Upper lobe of left lung (tissue), 6 donors: ENCODE data around the gene SCARB2. TPM values are rescaled to one million over a fixed set of nuclear protein-coding genes. Genes with fewer than 3 reads are reported as not detected.

Experiments
- ATAC-seq, 2 donors: fragments of 200-7000 bp; cut with Tn5 transposase; one replicate each; pipeline ENCODE4 v1.9.1; 2022; ENCODE audit warnings: mild to moderate bottlenecking in 2 of 2, moderate library complexity in 2 of 2; ENCODE audit not compliant: low FRiP score in 2 of 2
- DNase-seq, 2 donors: peaks; one replicate each; pipeline ENCODE4 v3.0.0-alpha.2; 2019 to 2020
- H3K27ac ChIP-seq, 4 donors: fragments of 200-600 bp; sonication (generic); one replicate each; pipeline ENCODE4 v1.5.1; 2016 to 2019
- H3K27me3 ChIP-seq, 4 donors: fragments of 200-600 bp; sonication (generic); one replicate each; pipeline ENCODE4 v1.5.1; 2017 to 2019
- H3K36me3 ChIP-seq, 4 donors: fragments of 200-600 bp; sonication (generic); one replicate each; pipeline ENCODE4 v1.5.1; 2016 to 2019
- H3K4me1 ChIP-seq, 4 donors: fragments of 200-600 bp; sonication (generic); one replicate each; pipeline ENCODE4 v1.5.1; 2018 to 2019
- H3K4me3 ChIP-seq, 4 donors: fragments of 200-600 bp; sonication (generic); one replicate each; pipeline ENCODE4 v1.5.1; 2017 to 2019; ENCODE audit warnings: mild to moderate bottlenecking in 2 of 4, moderate library complexity in 1 of 4
- H3K9me3 ChIP-seq, 4 donors: fragments of 200-600 bp; sonication (generic); one replicate each; pipeline ENCODE4 v1.5.1; 2018 to 2019
- EP300 ChIP-seq, 4 donors: sonication (generic); formaldehyde crosslinking; IDR thresholded peaks; one replicate each; pipeline ENCODE4 v1.5.1; 2017; ENCODE audit warnings: antibody characterized with exemption in 4 of 4, control low read depth in 2 of 4
- POLR2A ChIP-seq, 4 donors: fragments of 450-650 bp; IDR thresholded peaks; one replicate each; pipeline ENCODE4 v1.5.1; 2016 to 2017; ENCODE audit warnings: antibody characterized with exemption in 4 of 4, mild to moderate bottlenecking in 2 of 4
- POLR2AphosphoS5 ChIP-seq, 2 donors: sonication (generic); formaldehyde crosslinking; IDR thresholded peaks; one replicate each; pipeline ENCODE4 v1.5.1; 2017; ENCODE audit warnings: antibody characterized with exemption in 2 of 2
- WGBS, 2 donors: methylation state at CpG; one replicate each; pipeline ENCODE4 v1.1.5; 2017 to 2018; 5-methylcytosine and 5-hydroxymethylcytosine counted together
- total RNA-seq, 6 donors: library from RNA; depleted of rRNA in 4 of 6; stranded (reverse); fragments of >200 nt in 4 of 6; gene quantifications; one replicate each; pipeline versions ENCODE4 v1.1.0 to v1.2.1, GENCODE V29; 2016 to 2021
- TF ChIP-seq, protein P1 (sequence below), 6 experiments: fragments of 450-650 bp in 4 of 6; fragments of 200-600 bp in 2 of 6; sonication (generic) in 2 of 6; IDR thresholded peaks; one replicate each; pipeline ENCODE4 v1.5.1; 2016 to 2019; ENCODE audit warnings: antibody characterized with exemption in 6 of 6
- donor health status: DM: no; HTN: no; CAD: no; lungs with moderate emphysema.
- donor health status: DM: no; HTN: yes; CAD: no; lungs with severe emphysema.

Gene SCARB2
- total RNA-seq, 6 donors from 2014 or later = 103 to 190 (median 174) TPM

DNA sequence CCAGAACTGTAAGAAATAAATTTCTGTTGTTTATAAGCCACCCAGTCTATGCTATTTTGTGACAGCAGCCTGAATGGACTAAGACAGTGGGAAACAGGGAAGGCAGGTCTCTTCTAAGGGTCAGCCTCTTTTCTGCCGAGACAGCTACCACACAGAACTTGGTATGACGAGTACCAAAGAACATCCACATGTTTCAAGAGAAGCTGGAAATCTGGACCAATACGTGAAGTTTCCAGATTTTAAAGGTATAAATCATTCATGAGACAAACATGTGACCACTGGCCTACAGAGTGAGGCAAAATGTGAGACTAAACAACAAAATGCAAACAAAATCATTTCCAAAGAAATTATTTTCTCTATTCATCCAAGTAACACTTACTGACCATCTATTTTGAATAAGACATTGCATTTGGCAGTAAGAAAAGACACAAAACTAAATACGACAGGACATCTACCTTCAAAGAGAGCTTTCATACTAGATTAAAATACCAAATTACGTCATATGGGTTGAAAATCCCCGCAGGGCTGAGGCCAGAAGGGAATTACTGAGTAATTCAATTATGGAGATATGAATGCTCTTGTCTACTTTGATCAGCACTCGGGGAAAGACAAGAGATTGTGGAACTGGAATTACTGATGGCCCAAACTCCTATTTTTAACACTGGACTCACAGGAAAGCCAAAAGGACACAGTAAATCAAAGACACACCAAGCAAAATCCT is 7.2 kb downstream of the SCARB2 start:
- TF ChIP-seq POLR2AphosphoS5 (IDR thresholded peaks at IDR 0.05) (no peak), POLR2A (IDR thresholded peaks at IDR 0.05) (no peak), EP300 (IDR thresholded peaks at IDR 0.05) (no peak)
- TF ChIP-seq, protein P1, sequence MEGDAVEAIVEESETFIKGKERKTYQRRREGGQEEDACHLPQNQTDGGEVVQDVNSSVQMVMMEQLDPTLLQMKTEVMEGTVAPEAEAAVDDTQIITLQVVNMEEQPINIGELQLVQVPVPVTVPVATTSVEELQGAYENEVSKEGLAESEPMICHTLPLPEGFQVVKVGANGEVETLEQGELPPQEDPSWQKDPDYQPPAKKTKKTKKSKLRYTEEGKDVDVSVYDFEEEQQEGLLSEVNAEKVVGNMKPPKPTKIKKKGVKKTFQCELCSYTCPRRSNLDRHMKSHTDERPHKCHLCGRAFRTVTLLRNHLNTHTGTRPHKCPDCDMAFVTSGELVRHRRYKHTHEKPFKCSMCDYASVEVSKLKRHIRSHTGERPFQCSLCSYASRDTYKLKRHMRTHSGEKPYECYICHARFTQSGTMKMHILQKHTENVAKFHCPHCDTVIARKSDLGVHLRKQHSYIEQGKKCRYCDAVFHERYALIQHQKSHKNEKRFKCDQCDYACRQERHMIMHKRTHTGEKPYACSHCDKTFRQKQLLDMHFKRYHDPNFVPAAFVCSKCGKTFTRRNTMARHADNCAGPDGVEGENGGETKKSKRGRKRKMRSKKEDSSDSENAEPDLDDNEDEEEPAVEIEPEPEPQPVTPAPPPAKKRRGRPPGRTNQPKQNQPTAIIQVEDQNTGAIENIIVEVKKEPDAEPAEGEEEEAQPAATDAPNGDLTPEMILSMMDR (IDR thresholded peaks at IDR 0.05) = no peak
- no peaks in the 10 kb centered on the region for H3K27me3 ChIP-seq
- H3K4me3 ChIP-seq = no peak overlapping the region
- peaks cover 72 to 86% (median 77%) of the 10 kb centered on the region in 4 donors for H3K4me1 ChIP-seq
- H3K9me3 ChIP-seq = no peaks in the 10 kb centered on the region
- 75% methylated on average over 7 of the region's 7 CpGs for WGBS, 2 donors
- ATAC-seq (no peak), DNase-seq (no peak)
- peak overlapping the region; percentile 31 to 99 (median 67) for H3K27ac ChIP-seq
- H3K36me3 ChIP-seq = no peaks in the 10 kb centered on the region

DNA sequence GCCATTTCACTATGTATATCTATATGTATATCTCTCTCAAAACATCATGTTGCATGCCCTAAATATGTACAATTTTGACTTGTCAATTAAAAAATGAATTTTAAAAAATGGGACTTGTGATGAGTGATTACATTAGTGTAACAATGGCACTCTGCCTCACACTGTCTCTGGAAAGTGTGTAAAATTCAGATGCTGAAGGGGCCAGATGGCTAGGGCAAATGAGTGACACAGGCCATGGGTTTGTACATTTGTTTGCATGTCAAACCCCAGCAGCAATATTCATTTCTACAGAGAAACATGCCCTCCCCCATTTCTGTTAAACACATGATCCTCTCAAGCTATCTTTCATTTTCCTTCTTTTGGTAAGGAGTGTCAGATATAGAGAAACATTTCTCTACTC is 8.1 kb downstream of the SCARB2 start:
- Histone ChIP-seq H3K36me3 (no peaks in the 10 kb centered on the region), H3K4me3 (no peak overlapping the region), H3K27me3 (no peaks in the 10 kb centered on the region), H3K4me1 (peaks cover 72 to 86% (median 77%) of the 10 kb centered on the region in 4 donors), H3K9me3 (no peaks in the 10 kb centered on the region), H3K27ac (peak overlapping the region in 3 of 4 donors; percentile 31 to 99 (median 97))
- ATAC-seq (no peak), DNase-seq (no peak)
- no peak for TF ChIP-seq POLR2A (IDR thresholded peaks at IDR 0.05)
- TF ChIP-seq, protein P1 (IDR thresholded peaks at IDR 0.05) = no peak
- no peak for TF ChIP-seq POLR2AphosphoS5 (IDR thresholded peaks at IDR 0.05)
- TF ChIP-seq EP300 (IDR thresholded peaks at IDR 0.05) = no peak

DNA sequence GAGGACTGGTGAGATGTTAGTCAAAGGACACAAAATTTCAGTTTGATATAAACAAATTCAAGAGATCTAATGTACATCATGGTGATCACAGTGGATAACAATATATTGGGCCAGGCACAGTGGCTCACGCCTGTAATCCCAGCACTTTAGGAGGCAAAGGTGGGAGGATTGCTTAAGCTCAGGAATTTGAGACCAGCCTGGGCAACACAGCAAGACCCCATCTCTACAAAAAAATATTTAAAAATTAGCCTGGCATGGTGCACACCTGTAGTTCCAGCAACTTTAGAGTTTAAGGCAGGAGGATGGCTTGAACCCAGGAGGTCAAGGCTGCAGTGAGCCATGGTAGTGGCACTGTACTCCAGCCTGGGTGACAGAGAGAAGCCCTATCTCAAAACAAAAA is 8.7 kb downstream of the SCARB2 start:
- H3K4me3 ChIP-seq = no peak overlapping the region
- DNase-seq (no peak), ATAC-seq (no peak)
- 95 to 96% methylated on average over 1 of the region's 1 CpG for WGBS, 2 donors
- no peaks in the 10 kb centered on the region for H3K36me3 ChIP-seq
- H3K27me3 ChIP-seq = no peaks in the 10 kb centered on the region
- peak overlapping the region in 1 of 4 donors; percentile 97 for H3K27ac ChIP-seq
- TF ChIP-seq POLR2AphosphoS5 (IDR thresholded peaks at IDR 0.05) (no peak), EP300 (IDR thresholded peaks at IDR 0.05) (no peak), POLR2A (IDR thresholded peaks at IDR 0.05) (no peak)
- TF ChIP-seq, protein P1 (IDR thresholded peaks at IDR 0.05) = no peak
- no peaks in the 10 kb centered on the region for H3K9me3 ChIP-seq
- H3K4me1 ChIP-seq = peaks cover 72 to 86% (median 77%) of the 10 kb centered on the region in 4 donors

DNA sequence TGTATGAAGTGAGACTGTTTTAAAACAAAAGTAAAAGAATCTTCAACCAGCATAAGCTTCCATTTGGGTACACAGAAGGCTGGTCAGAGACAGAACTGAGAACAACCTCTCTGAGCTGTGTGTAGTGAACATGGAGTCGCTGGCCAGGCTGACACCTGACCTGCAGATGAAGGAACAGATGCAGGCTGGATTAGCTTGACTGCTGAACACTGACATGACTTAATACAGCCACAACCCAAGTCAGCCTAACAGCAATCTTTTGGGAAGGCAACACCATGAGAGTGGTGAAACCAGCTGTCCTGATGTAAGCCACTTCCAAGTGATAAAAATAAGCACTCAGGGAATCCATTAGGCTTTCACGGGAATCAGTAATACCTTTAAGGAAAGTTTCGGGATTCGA is 10.1 kb downstream of the SCARB2 start:
- no peak for DNase-seq
- Histone ChIP-seq H3K36me3 (no peaks in the 10 kb centered on the region), H3K9me3 (no peaks in the 10 kb centered on the region), H3K27ac (peak overlapping the region in 1 of 4 donors; percentile 15), H3K27me3 (no peaks in the 10 kb centered on the region), H3K4me1 (peaks cover 72 to 86% (median 77%) of the 10 kb centered on the region in 4 donors), H3K4me3 (no peak overlapping the region)
- 46 to 76% methylated on average over 4 of the region's 4 CpGs for WGBS, 2 donors
- ATAC-seq = no peak
- TF ChIP-seq POLR2AphosphoS5 (IDR thresholded peaks at IDR 0.05) (no peak), EP300 (IDR thresholded peaks at IDR 0.05) (no peak), POLR2A (IDR thresholded peaks at IDR 0.05) (no peak)
- TF ChIP-seq, protein P1 (IDR thresholded peaks at IDR 0.05) = no peak

DNA sequence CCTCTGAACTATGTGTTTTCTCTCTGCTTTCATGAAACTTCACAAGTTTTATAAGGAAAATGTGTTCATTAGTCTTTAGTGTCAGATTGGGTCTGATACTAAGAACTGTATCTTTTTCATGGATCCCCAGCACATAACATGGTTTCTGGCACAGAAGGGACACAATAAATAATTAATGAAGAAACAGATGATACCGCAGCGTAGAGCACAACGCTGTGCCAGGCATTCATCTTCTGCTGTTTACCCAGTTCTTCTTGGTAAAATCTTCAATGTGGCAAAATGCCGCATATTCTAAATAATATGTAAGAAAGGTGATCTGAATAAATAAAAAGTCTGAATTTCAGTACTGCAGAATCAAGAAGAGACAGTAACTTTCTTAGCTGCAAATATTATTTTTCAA is 12.3 kb downstream of the SCARB2 start:
- Histone ChIP-seq H3K4me1 (peaks cover 73 to 90% (median 80%) of the 10 kb centered on the region in 4 donors), H3K36me3 (no peaks in the 10 kb centered on the region), H3K4me3 (no peak overlapping the region), H3K27me3 (no peaks in the 10 kb centered on the region), H3K27ac (peak overlapping the region in 3 of 4 donors; percentile 72 to 88 (median 81)), H3K9me3 (no peaks in the 10 kb centered on the region)
- TF ChIP-seq POLR2AphosphoS5 (IDR thresholded peaks at IDR 0.05) (no peak), POLR2A (IDR thresholded peaks at IDR 0.05) (no peak), EP300 (IDR thresholded peaks at IDR 0.05) (no peak)
- TF ChIP-seq, protein P1 (IDR thresholded peaks at IDR 0.05) = no peak
- DNase-seq (no peak), ATAC-seq (no peak)
- 67 to 86% methylated on average over 4 of the region's 4 CpGs for WGBS, 2 donors
